Measurements from ENCODE around the gene ZDHHC8. TPM values are rescaled to one million over a fixed set of nuclear protein-coding genes. Genes with fewer than 3 reads are reported as not detected.

The ZDHHC8 gene
- total and polyA plus RNA-seq, 7 donors = 9.7 to 23.7 (median 15.8) TPM

GRCh38 chr22:20172141-20172613 is 40.6 kb downstream of the ZDHHC8 start:
- TF ChIP-seq CTCF (IDR thresholded peaks at IDR 0.05) = no peak

GRCh38 chr22:20173246-20173645 is 41.6 kb downstream of the ZDHHC8 start:
- Histone ChIP-seq H3K4me3 (no peak overlapping the region), H3K36me3 (ENCODE audit: insufficient read depth in 1 of 2, low read depth in 1 of 2) (no peaks in the 10 kb centered on the region), H3K27ac (no peak overlapping the region), H3K9me3 (no peaks in the 10 kb centered on the region), H3K4me1 (no peaks in the 10 kb centered on the region), H3K27me3 (ENCODE audit: insufficient read depth in 3 of 3, low read length in 2 of 3) (no peaks in the 10 kb centered on the region)
- TF ChIP-seq CTCF (IDR thresholded peaks at IDR 0.05) = no peak
- ATAC-seq = no peak
- WGBS, 3 donors = 86 to 90% (median 87%) methylated on average over 11 of the region's 11 CpGs
- intact Hi-C loops (cut with DNase I) = no loop called here
- no peak for DNase-seq

More at GRCh38 chr22:20172141-20172613, 40.6 kb downstream of the ZDHHC8 start:
- 83 to 90% (median 90%) methylated on average over 10 of the region's 10 CpGs for WGBS, 3 donors
- no peaks in the 10 kb centered on the region for H3K9me3 ChIP-seq
- no peak for DNase-seq
- no peaks in the 10 kb centered on the region for H3K36me3 ChIP-seq (ENCODE audit: insufficient read depth in 1 of 2, low read depth in 1 of 2)
- H3K27ac ChIP-seq = no peak overlapping the region
- no peaks in the 10 kb centered on the region for H3K27me3 ChIP-seq (ENCODE audit: insufficient read depth in 3 of 3, low read length in 2 of 3)
- no peak overlapping the region for H3K4me3 ChIP-seq
- intact Hi-C loops (cut with DNase I) = no loop called here
- ATAC-seq = no peak
- H3K4me1 ChIP-seq = no peaks in the 10 kb centered on the region

GRCh38 chr22:20173772-20174171 is 42.2 kb downstream of the ZDHHC8 start:
- 75 to 87% (median 81%) methylated on average over 10 of the region's 10 CpGs for WGBS, 3 donors
- intact Hi-C loops (cut with DNase I) = no loop called here
- ATAC-seq (no peak), DNase-seq (no peak)
- no peaks in the 10 kb centered on the region for H3K27me3 ChIP-seq (ENCODE audit: insufficient read depth in 3 of 3, low read length in 2 of 3)
- no peak for TF ChIP-seq CTCF (IDR thresholded peaks at IDR 0.05)
- no peak overlapping the region for H3K27ac ChIP-seq
- H3K9me3 ChIP-seq = no peaks in the 10 kb centered on the region
- no peaks in the 10 kb centered on the region for H3K36me3 ChIP-seq (ENCODE audit: insufficient read depth in 1 of 2, low read depth in 1 of 2)
- no peaks in the 10 kb centered on the region for H3K4me1 ChIP-seq
- H3K4me3 ChIP-seq = no peak overlapping the region

- Histone ChIP-seq H3K27ac (no peak overlapping the region), H3K4me1 (no peaks in the 10 kb centered on the region), H3K9me3 (no peaks in the 10 kb centered on the region), H3K4me3 (no peak overlapping the region), H3K27me3 (ENCODE audit: insufficient read depth in 3 of 3, low read length in 2 of 3) (no peaks in the 10 kb centered on the region), H3K36me3 (ENCODE audit: insufficient read depth in 1 of 2, low read depth in 1 of 2) (no peaks in the 10 kb centered on the region)
- DNase-seq (no peak), ATAC-seq (no peak)
- 77 to 80% (median 77%) methylated on average over 19 of the region's 19 CpGs for WGBS, 3 donors
- intact Hi-C loops (cut with DNase I) = no loop called here
- no peak for TF ChIP-seq CTCF (IDR thresholded peaks at IDR 0.05)
These were observed 43.4 kb downstream of the ZDHHC8 start for GRCh38 chr22:20174785-20175596.

- 58 to 68% (median 60%) methylated on average over 12 of the region's 12 CpGs for WGBS, 3 donors
- H3K36me3 ChIP-seq (ENCODE audit: insufficient read depth in 1 of 2, low read depth in 1 of 2) = no peaks in the 10 kb centered on the region
- H3K27ac ChIP-seq = no peak overlapping the region
- ATAC-seq (no peak), DNase-seq (no peak)
- H3K4me3 ChIP-seq = no peak overlapping the region
- H3K27me3 ChIP-seq (ENCODE audit: insufficient read depth in 3 of 3, low read length in 2 of 3) = no peaks in the 10 kb centered on the region
- intact Hi-C loops (cut with DNase I) = no loop called here
- no peaks in the 10 kb centered on the region for H3K9me3 ChIP-seq
- no peaks in the 10 kb centered on the region for H3K4me1 ChIP-seq
- no peak for TF ChIP-seq CTCF (IDR thresholded peaks at IDR 0.05)
These were observed 43.9 kb downstream of the ZDHHC8 start for GRCh38 chr22:20175597-20175900.

Data from psoas muscle (tissue), 8 donors.